HepG2 (cell line): ENCODE results near the gene KIF13A. TPM values are rescaled to one million over a fixed set of nuclear protein-coding genes. Genes with fewer than 3 reads are reported as not detected.

Experiments
- GRHL1 ChIP-seq: sonication (generic); formaldehyde crosslinking; conservative IDR thresholded peaks from 2 replicates; pipeline ENCODE4 v1.8.0; 2022; ENCODE audit warnings: missing genetic modification reagents
- RNF2 ChIP-seq: fragments of 450-650 bp; conservative IDR thresholded peaks from 2 replicates; pipeline ENCODE4 v1.6.1; 2016; ENCODE audit warnings: low read depth
- SIN3B ChIP-seq: fragments of 150-350 bp; IDR thresholded peaks from 2 replicates; pipeline ENCODE4 v1.6.1; 2014; ENCODE audit warnings: low read length
- SMAD3 ChIP-seq: sonication (generic); formaldehyde crosslinking; IDR thresholded peaks from 2 replicates; pipeline ENCODE4 v1.4.0; 2020; ENCODE audit warnings: missing genetic modification reagents
- TMF1 ChIP-seq: sonication (generic); formaldehyde crosslinking; IDR thresholded peaks from 2 replicates; pipeline ENCODE4 v1.8.1; 2022; ENCODE audit warnings: low read depth, missing genetic modification reagents
- TRAFD1 ChIP-seq: sonication (generic); formaldehyde crosslinking; IDR thresholded peaks from 2 replicates; pipeline ENCODE4 v1.5.1; 2020; ENCODE audit warnings: missing genetic modification reagents, mild to moderate bottlenecking, borderline replicate concordance
- ZBTB43 ChIP-seq: sonication (generic); formaldehyde crosslinking; conservative IDR thresholded peaks from 2 replicates; pipeline ENCODE4 v1.4.0; 2020; ENCODE audit warnings: missing genetic modification reagents
- ZKSCAN1 ChIP-seq: fragments of 150-350 bp; IDR thresholded peaks from 2 replicates; pipeline ENCODE4 v1.6.1; 2014; ENCODE audit warnings: low read length
- ZNF7 ChIP-seq: IDR thresholded peaks from 2 replicates; pipeline ENCODE4 v1.6.1; 2016; ENCODE audit warnings: missing biosample characterization, missing genetic modification reagents
- ZNF75D ChIP-seq: sonication (generic); formaldehyde crosslinking; IDR thresholded peaks from 2 replicates; pipeline ENCODE4 v1.8.1; 2023; ENCODE audit warnings: missing genetic modification reagents, mild to moderate bottlenecking, borderline replicate concordance
- polyA plus RNA-seq, 8 experiments: library from polyadenylated mRNA; depleted of rRNA in 3 of 8; stranded (reverse) in 7 of 8; unstranded in 1 of 8; fragments of >200 nt; fragmentation: Illumina TruSeq in 4 of 8; extraction: Trizol in 4 of 8; gene quantifications; 2 replicates each; pipeline versions ENCODE4 v1.2.1 to v1.2.3, GENCODE V29; 2011 to 2016; ENCODE audit warnings: low read depth in 4 of 8, missing spikeins in 1 of 8, mixed read lengths in 1 of 8; ENCODE audit not compliant: insufficient read depth in 1 of 8
- total RNA-seq, 5 experiments: library from RNA; depleted of rRNA; stranded (reverse); fragments of >200 nt; fragmentation: Illumina TruSeq; extraction: Trizol; gene quantifications; 2 replicates each; pipeline ENCODE4 v1.2.3, GENCODE V29; 2016; ENCODE audit warnings: low read depth in 1 of 5
- TF ChIP-seq, protein P1 (sequence below): fragments of 450-650 bp; IDR thresholded peaks from 2 replicates; pipeline ENCODE4 v1.6.1; 2017; ENCODE audit warnings: mild to moderate bottlenecking
- TF ChIP-seq, protein P2 (sequence below): sonication (generic); formaldehyde crosslinking; IDR thresholded peaks from 2 replicates; pipeline ENCODE4 v1.4.0; 2020; ENCODE audit warnings: low read depth, missing genetic modification reagents
- TF ChIP-seq, protein P3 (sequence below): sonication (generic); formaldehyde crosslinking; IDR thresholded peaks from 2 replicates; pipeline ENCODE4 v1.5.1; 2020; ENCODE audit warnings: mild to moderate bottlenecking, moderate library complexity, missing genetic modification reagents
- TF ChIP-seq, protein P4 (sequence below): sonication (generic); formaldehyde crosslinking; IDR thresholded peaks from 2 replicates; pipeline ENCODE4 v1.9.0; 2021; ENCODE audit warnings: missing genetic modification reagents, borderline replicate concordance

KIF13A gene
- total and polyA plus RNA-seq, 2 of the 13 experiments (the other 11 are each of a cell fraction or from before 2014, with no cell fraction given): 21.1 to 37.2 TPM

GRCh38 chr6:17712576-17712975 lies 274.9 kb downstream of the KIF13A start (continued):
- TF ChIP-seq TRAFD1 (CRISPR knock-in tag) (no peak), ZNF75D (CRISPR knock-in tag) (no peak), ZBTB43 (CRISPR knock-in tag) (no peak), ZKSCAN1 (no peak), TMF1 (CRISPR knock-in tag) (no peak), ZNF7 (no peak), GRHL1 (CRISPR knock-in tag) (no peak), SMAD3 (CRISPR knock-in tag) (no peak), RNF2 (no peak), SIN3B (no peak)
- TF ChIP-seq, protein P1, sequence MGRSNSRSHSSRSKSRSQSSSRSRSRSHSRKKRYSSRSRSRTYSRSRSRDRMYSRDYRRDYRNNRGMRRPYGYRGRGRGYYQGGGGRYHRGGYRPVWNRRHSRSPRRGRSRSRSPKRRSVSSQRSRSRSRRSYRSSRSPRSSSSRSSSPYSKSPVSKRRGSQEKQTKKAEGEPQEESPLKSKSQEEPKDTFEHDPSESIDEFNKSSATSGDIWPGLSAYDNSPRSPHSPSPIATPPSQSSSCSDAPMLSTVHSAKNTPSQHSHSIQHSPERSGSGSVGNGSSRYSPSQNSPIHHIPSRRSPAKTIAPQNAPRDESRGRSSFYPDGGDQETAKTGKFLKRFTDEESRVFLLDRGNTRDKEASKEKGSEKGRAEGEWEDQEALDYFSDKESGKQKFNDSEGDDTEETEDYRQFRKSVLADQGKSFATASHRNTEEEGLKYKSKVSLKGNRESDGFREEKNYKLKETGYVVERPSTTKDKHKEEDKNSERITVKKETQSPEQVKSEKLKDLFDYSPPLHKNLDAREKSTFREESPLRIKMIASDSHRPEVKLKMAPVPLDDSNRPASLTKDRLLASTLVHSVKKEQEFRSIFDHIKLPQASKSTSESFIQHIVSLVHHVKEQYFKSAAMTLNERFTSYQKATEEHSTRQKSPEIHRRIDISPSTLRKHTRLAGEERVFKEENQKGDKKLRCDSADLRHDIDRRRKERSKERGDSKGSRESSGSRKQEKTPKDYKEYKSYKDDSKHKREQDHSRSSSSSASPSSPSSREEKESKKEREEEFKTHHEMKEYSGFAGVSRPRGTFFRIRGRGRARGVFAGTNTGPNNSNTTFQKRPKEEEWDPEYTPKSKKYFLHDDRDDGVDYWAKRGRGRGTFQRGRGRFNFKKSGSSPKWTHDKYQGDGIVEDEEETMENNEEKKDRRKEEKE: no peak
- TF ChIP-seq, protein P2, sequence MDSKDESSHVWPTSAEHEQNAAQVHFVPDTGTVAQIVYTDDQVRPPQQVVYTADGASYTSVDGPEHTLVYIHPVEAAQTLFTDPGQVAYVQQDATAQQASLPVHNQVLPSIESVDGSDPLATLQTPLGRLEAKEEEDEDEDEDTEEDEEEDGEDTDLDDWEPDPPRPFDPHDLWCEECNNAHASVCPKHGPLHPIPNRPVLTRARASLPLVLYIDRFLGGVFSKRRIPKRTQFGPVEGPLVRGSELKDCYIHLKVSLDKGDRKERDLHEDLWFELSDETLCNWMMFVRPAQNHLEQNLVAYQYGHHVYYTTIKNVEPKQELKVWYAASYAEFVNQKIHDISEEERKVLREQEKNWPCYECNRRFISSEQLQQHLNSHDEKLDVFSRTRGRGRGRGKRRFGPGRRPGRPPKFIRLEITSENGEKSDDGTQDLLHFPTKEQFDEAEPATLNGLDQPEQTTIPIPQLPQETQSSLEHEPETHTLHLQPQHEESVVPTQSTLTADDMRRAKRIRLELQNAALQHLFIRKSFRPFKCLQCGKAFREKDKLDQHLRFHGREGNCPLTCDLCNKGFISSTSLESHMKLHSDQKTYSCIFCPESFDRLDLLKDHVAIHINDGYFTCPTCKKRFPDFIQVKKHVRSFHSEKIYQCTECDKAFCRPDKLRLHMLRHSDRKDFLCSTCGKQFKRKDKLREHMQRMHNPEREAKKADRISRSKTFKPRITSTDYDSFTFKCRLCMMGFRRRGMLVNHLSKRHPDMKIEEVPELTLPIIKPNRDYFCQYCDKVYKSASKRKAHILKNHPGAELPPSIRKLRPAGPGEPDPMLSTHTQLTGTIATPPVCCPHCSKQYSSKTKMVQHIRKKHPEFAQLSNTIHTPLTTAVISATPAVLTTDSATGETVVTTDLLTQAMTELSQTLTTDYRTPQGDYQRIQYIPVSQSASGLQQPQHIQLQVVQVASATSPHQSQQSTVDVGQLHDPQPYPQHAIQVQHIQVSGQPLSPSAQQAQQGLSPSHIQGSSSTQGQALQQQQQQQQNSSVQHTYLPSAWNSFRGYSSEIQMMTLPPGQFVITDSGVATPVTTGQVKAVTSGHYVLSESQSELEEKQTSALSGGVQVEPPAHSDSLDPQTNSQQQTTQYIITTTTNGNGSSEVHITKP (CRISPR knock-in tag): no peak
- TF ChIP-seq, protein P3, sequence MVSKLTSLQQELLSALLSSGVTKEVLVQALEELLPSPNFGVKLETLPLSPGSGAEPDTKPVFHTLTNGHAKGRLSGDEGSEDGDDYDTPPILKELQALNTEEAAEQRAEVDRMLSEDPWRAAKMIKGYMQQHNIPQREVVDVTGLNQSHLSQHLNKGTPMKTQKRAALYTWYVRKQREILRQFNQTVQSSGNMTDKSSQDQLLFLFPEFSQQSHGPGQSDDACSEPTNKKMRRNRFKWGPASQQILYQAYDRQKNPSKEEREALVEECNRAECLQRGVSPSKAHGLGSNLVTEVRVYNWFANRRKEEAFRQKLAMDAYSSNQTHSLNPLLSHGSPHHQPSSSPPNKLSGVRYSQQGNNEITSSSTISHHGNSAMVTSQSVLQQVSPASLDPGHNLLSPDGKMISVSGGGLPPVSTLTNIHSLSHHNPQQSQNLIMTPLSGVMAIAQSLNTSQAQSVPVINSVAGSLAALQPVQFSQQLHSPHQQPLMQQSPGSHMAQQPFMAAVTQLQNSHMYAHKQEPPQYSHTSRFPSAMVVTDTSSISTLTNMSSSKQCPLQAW (CRISPR knock-in tag): no peak
- TF ChIP-seq, protein P4, sequence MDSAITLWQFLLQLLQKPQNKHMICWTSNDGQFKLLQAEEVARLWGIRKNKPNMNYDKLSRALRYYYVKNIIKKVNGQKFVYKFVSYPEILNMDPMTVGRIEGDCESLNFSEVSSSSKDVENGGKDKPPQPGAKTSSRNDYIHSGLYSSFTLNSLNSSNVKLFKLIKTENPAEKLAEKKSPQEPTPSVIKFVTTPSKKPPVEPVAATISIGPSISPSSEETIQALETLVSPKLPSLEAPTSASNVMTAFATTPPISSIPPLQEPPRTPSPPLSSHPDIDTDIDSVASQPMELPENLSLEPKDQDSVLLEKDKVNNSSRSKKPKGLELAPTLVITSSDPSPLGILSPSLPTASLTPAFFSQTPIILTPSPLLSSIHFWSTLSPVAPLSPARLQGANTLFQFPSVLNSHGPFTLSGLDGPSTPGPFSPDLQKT (CRISPR knock-in tag): no peak
